Measurements from ENCODE around the gene SCYGR1.

GRCh38 chr2:227351639-227352038 is 36.1 kb downstream of the SCYGR1 start:
- TF ChIP-seq CTCF (conservative IDR thresholded peaks at IDR 0.05; ENCODE audit: low read depth, low read length) (no peak), EZH2 (IDR thresholded peaks at IDR 0.05; ENCODE audit: low read length, unreplicated experiment) (no peak)

Measured in PC-3 (cell line).